Mesothelial cell of epicardium (in vitro differentiated cells): Measurements from ENCODE around the gene SYS1. TPM values are rescaled to one million over a fixed set of nuclear protein-coding genes. Genes with fewer than 3 reads are reported as not detected.

Source experiments
- DNase-seq, 2 experiments: peaks; one replicate each; pipeline ENCODE4 v3.0.0; 2021; ENCODE audit warnings: low spot score in 2 of 2; ENCODE audit not compliant: unreplicated experiment in 2 of 2
- H3K27ac Mint-ChIP-seq: 2 replicates; pipeline ENCODE4 v1.8.0; 2021; ENCODE audit warnings: mixed read lengths
- H3K27me3 Mint-ChIP-seq: 2 replicates; pipeline ENCODE4 v1.8.0; 2021; ENCODE audit warnings: low read depth, mixed read lengths
- H3K36me3 Mint-ChIP-seq: 2 replicates; pipeline ENCODE4 v1.8.0; 2021; ENCODE audit warnings: mixed read lengths
- H3K4me1 Mint-ChIP-seq: 2 replicates; pipeline ENCODE4 v1.8.0; 2021; ENCODE audit warnings: mixed read lengths
- H3K4me3 Mint-ChIP-seq: 2 replicates; pipeline ENCODE4 v1.8.0; 2021; ENCODE audit warnings: mild to moderate bottlenecking, moderate library complexity, mixed read lengths
- H3K9me3 Mint-ChIP-seq: 2 replicates; pipeline ENCODE4 v1.8.0; 2021; ENCODE audit warnings: mixed read lengths
- total RNA-seq: library from RNA; stranded (reverse); gene quantifications from 3 replicates; pipeline ENCODE4 v1.2.1, GENCODE V29; 2021
- TF ChIP-seq, protein P1 (sequence below): fragments of 200-600 bp; sonication (generic); IDR thresholded peaks from one replicate; pipeline ENCODE4 v1.5.0; 2021; ENCODE audit warnings: antibody characterized with exemption; ENCODE audit not compliant: unreplicated experiment

The SYS1 gene
- total RNA-seq, 1 donor from 2014 or later = 27.2 TPM

DNA sequence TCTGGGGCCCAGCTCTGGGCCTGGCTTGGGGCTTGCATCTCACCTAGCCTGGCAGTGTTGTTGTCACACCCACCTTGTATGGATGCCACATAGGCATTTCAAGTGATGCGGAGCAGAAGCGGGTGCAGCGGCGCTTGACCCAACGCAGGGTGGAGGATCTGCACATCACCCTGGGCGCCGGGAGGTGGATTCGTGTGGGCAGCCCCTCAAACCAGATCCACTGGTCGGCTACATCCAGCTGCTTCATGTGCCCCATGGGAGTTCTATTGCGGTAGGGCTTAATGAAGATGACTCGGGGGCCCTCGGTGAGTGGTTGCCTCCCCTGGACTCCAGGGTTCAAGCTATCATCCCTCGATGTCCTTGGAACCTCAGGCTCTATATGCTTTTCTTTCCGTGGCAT, 12.0 kb downstream of the SYS1 start:
- no peaks in the 10 kb centered on the region for H3K27me3 Mint-ChIP-seq
- peaks cover 2% of the 10 kb centered on the region for H3K4me1 Mint-ChIP-seq
- H3K36me3 Mint-ChIP-seq = no peaks in the 10 kb centered on the region
- TF ChIP-seq, protein P1, sequence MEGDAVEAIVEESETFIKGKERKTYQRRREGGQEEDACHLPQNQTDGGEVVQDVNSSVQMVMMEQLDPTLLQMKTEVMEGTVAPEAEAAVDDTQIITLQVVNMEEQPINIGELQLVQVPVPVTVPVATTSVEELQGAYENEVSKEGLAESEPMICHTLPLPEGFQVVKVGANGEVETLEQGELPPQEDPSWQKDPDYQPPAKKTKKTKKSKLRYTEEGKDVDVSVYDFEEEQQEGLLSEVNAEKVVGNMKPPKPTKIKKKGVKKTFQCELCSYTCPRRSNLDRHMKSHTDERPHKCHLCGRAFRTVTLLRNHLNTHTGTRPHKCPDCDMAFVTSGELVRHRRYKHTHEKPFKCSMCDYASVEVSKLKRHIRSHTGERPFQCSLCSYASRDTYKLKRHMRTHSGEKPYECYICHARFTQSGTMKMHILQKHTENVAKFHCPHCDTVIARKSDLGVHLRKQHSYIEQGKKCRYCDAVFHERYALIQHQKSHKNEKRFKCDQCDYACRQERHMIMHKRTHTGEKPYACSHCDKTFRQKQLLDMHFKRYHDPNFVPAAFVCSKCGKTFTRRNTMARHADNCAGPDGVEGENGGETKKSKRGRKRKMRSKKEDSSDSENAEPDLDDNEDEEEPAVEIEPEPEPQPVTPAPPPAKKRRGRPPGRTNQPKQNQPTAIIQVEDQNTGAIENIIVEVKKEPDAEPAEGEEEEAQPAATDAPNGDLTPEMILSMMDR = no peak
- H3K27ac Mint-ChIP-seq = no peak overlapping the region
- no peaks in the 10 kb centered on the region for H3K9me3 Mint-ChIP-seq
- no peak overlapping the region for H3K4me3 Mint-ChIP-seq
- no peak for DNase-seq

DNA sequence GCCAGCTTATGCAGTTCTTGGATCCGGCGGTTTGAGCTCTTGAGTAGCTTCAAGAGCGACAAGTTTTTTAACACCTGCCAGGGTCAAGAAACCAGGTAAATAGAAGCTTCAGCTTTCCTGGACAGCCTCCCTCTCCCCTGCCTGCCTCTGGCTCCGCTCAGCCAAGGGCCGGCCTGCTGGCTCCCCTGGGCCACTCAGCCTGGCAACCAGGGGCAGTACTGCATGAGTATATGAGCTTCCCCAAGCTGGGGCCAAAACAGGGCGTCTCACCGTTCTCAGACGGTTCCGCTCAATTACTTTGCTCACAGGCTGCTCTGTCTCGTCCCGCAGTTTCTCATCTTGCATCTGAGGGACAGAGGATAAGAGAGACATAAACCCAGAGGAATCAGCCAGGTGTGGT, 14.3 kb downstream of the SYS1 start:
- Mint-ChIP-seq H3K36me3 (no peaks in the 10 kb centered on the region), H3K4me1 (peaks cover 2% of the 10 kb centered on the region), H3K27ac (no peak overlapping the region), H3K9me3 (no peaks in the 10 kb centered on the region), H3K4me3 (no peak overlapping the region), H3K27me3 (no peaks in the 10 kb centered on the region)
- TF ChIP-seq, protein P1 = no peak
- DNase-seq = no peak

DNA sequence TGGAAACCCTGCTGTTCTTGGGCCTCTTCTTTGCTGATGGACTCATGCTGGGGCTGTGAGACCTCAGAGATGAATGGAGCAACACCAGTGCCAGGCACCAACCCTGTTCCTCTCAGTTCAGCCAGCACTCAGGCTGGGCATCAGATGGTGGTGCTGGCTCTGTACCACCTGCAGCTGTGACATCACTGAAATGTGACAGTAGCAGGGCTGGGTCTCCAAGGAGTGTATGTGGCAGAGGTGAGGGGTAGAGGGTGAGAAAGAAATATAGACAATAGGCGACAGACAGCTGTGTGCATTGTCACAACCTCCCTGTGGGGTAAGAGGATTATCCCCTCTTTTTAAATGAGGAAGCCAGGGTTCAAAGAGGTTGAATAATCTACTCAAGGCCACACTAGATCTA, 15.2 kb downstream of the SYS1 start, which contains the start of gene TP53TG5:
Gene TP53TG5, minus strand, starts transcription at position 135 of the 400 bp plus-strand sequence. Its CDS starts 89 bp downstream, at position 46.
- Mint-ChIP-seq H3K9me3 (no peaks in the 10 kb centered on the region), H3K27me3 (no peaks in the 10 kb centered on the region), H3K4me1 (peaks cover 2% of the 10 kb centered on the region), H3K36me3 (no peaks in the 10 kb centered on the region), H3K4me3 (no peak within 1 kb of the TSS), H3K27ac (no peak within 1 kb of the TSS)
- TF ChIP-seq, protein P1 = no peak
- no peak for DNase-seq

DNA sequence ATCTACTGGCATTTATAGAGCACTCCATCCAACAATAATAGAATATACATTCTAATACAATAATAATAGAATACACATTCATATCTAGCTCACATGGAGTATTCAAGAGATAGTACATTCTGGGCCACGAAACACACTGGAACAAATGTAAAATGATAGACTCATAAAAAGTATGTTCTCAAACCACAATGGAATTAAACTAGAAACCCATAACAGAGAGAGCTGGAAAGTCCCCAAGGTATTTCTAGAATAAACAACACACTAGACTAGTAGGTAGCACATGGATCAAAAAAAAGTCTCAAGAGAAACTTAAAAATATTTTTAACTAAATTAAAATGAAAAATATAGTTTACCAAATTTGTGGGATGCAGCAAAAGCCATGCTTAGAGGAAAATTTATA, 24.3 kb downstream of the SYS1 start:
- no peaks in the 10 kb centered on the region for H3K4me1 Mint-ChIP-seq
- peaks cover 4% of the 10 kb centered on the region for H3K36me3 Mint-ChIP-seq
- H3K27ac Mint-ChIP-seq = no peak overlapping the region
- no peaks in the 10 kb centered on the region for H3K27me3 Mint-ChIP-seq
- TF ChIP-seq, protein P1 = no peak
- no peak overlapping the region for H3K4me3 Mint-ChIP-seq
- no peak for DNase-seq
- peaks cover 16% of the 10 kb centered on the region for H3K9me3 Mint-ChIP-seq

DNA sequence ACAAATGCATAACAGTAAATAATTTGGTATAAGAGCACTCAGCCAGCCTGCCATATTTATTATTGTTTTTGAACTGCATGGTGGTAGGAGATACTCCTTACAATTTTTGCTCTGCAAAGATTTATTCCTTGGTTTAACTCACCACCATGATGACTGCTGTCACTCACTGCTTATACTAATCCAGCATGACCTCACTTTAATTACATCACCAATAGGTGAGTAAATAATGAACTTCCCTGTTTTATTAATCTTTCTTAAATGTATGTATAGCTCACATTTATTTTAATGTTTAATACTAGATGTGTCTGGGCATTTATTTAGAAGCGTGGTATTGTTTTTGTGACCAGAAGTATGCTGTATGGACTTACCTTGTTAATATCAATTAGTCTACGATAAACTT, 28.0 kb downstream of the SYS1 start:
- DNase-seq = no peak
- no peak overlapping the region for H3K27ac Mint-ChIP-seq
- no peak overlapping the region for H3K4me3 Mint-ChIP-seq
- H3K9me3 Mint-ChIP-seq = peaks cover 16% of the 10 kb centered on the region
- no peaks in the 10 kb centered on the region for H3K4me1 Mint-ChIP-seq
- TF ChIP-seq, protein P1 = no peak
- peaks cover 4% of the 10 kb centered on the region for H3K36me3 Mint-ChIP-seq
- no peaks in the 10 kb centered on the region for H3K27me3 Mint-ChIP-seq

DNA sequence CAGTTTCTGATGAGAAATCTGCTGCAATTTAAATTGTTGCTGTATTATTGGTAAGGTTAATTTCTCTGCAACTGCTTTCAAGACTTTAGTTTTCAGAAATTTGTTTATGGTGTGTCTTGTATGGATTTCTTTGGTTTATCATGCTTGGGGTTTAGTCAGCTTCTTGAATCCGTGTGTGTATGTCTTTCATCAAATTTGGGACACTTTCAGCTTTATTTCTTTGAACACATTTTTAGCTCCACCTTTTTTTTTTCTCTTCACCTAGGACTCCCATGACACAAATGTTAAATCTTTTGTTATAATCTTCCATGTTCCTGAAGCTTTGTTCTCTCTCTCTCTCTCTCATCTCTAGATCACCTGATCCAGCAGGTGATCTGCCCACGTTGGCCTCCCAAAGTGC, 28.6 kb downstream of the SYS1 start:
- DNase-seq = no peak
- Mint-ChIP-seq H3K36me3 (peaks cover 4% of the 10 kb centered on the region), H3K9me3 (peaks cover 16% of the 10 kb centered on the region), H3K27me3 (no peaks in the 10 kb centered on the region), H3K27ac (no peak overlapping the region), H3K4me1 (no peaks in the 10 kb centered on the region), H3K4me3 (no peak overlapping the region)
- TF ChIP-seq, protein P1 = no peak
